ENCODE data around the gene MAPK8. TPM values are rescaled to one million over a fixed set of nuclear protein-coding genes. Genes with fewer than 3 reads are reported as not detected.

The MAPK8 gene
- total RNA-seq, 2 experiments from 2014 or later = 47.8 to 50.6 TPM

DNA sequence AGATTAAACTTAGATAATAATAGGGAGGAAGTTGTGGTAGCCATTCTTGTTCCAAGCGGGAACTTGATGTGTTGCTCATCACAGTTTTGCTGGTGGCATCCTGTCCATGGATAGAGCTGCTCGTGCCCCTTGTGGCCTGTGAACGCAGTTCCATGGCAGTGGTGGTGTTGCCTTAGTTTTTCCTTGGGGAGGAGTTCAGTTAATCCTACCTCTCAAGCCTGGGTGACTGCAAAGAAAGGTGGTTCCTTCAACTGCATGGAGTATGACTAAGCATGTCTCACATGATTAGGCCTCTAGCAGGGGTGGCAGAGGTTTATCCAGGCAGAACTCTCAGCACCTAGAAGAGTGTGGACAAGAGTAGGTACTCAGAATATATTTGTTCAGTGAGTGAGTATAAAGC is 99.7 kb downstream of the MAPK8 start:
- Mint-ChIP-seq H3K4me1 (ENCODE audit: low read depth) (no peaks in the 10 kb centered on the region), H3K36me3 (ENCODE audit: low read depth) (peaks cover 21% of the 10 kb centered on the region), H3K27ac (no peak overlapping the region), H3K9me3 (no peaks in the 10 kb centered on the region), H3K27me3 (no peaks in the 10 kb centered on the region), H3K4me3 (no peak overlapping the region)
- CTCF ChIA-PET = no interaction called here
- Histone ChIP-seq H3K4me1 (ENCODE audit: insufficient read depth, low read length) (no peaks in the 10 kb centered on the region), H3K27me3 (ENCODE audit: control insufficient read depth in 1 of 2, insufficient read depth in 2 of 2, low read length in 2 of 2) (no peaks in the 10 kb centered on the region), H3K36me3 (ENCODE audit: insufficient read depth, low read length) (peaks cover 39% of the 10 kb centered on the region), H3K27ac (ENCODE audit: low read depth in 1 of 2, low read length in 2 of 2) (no peak overlapping the region), H3K9me3 (ENCODE audit: control insufficient read depth in 1 of 2, insufficient read depth in 1 of 2, low read length in 2 of 2) (no peaks in the 10 kb centered on the region), H3K4me3 (ENCODE audit: low read length) (no peak overlapping the region)
- TF ChIP-seq, protein P1, sequence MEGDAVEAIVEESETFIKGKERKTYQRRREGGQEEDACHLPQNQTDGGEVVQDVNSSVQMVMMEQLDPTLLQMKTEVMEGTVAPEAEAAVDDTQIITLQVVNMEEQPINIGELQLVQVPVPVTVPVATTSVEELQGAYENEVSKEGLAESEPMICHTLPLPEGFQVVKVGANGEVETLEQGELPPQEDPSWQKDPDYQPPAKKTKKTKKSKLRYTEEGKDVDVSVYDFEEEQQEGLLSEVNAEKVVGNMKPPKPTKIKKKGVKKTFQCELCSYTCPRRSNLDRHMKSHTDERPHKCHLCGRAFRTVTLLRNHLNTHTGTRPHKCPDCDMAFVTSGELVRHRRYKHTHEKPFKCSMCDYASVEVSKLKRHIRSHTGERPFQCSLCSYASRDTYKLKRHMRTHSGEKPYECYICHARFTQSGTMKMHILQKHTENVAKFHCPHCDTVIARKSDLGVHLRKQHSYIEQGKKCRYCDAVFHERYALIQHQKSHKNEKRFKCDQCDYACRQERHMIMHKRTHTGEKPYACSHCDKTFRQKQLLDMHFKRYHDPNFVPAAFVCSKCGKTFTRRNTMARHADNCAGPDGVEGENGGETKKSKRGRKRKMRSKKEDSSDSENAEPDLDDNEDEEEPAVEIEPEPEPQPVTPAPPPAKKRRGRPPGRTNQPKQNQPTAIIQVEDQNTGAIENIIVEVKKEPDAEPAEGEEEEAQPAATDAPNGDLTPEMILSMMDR (IDR thresholded peaks at IDR 0.05) = no peak
- no peak for ATAC-seq (ENCODE audit: poor library complexity)
- intact Hi-C loops (cut with DNase I, micrococcal nuclease) = no loop called here
- POLR2A ChIA-PET = no interaction called here
- no peak for DNase-seq

DNA sequence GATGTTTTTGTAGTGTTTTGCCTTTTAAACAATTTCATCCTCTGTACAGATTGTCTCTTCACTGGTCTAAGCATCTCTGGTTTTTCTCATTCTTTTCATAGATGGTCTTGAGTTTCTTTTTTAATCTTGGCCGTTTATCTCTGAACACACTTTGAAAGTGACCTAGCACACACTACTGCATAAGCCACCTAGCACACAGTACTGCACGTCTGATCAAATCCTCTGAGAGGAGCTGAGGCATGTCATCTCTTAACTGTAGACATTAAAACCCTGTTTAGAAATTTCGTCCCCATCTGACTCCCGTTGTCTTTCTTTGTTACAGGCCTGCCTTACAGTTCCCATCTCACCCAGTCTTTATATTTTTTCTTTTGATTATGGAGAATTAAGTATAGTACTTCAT is 100.2 kb downstream of the MAPK8 start:
- ChIA-PET POLR2A (no interaction called here), CTCF (no interaction called here)
- TF ChIP-seq, protein P1 (IDR thresholded peaks at IDR 0.05) = no peak

DNA sequence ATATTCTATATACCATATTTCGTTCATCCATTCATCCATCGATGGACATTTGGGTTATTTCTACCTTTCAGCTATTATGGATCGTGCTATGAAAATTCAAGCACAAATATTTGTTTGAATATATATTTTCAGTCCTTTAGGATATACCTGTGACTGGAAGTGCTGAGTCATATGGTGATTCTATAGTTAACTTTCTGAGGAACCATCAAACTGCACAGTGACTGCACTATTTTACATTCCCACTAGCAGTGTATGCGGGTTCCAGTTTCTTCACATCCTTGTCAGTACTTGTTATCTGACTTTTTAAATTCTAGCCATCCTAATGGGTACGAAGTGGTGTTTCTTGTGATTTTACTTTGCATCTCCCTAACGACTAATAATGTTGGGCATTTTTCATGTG is 104.0 kb downstream of the MAPK8 start:
- Mint-ChIP-seq H3K4me3 (no peak overlapping the region), H3K9me3 (peaks cover 2% of the 10 kb centered on the region), H3K27me3 (no peaks in the 10 kb centered on the region), H3K36me3 (ENCODE audit: low read depth) (peaks cover 16% of the 10 kb centered on the region), H3K4me1 (ENCODE audit: low read depth) (no peaks in the 10 kb centered on the region), H3K27ac (no peak overlapping the region)
- no peak for ATAC-seq (ENCODE audit: poor library complexity)
- H3K36me3 ChIP-seq (ENCODE audit: insufficient read depth, low read length) = peaks cover 44% of the 10 kb centered on the region
- no peaks in the 10 kb centered on the region for H3K27me3 ChIP-seq (ENCODE audit: control insufficient read depth in 1 of 2, insufficient read depth in 2 of 2, low read length in 2 of 2)
- H3K4me3 ChIP-seq (ENCODE audit: low read length) = no peak overlapping the region
- intact Hi-C loops (cut with DNase I, micrococcal nuclease) = no loop called here
- no peak overlapping the region for H3K27ac ChIP-seq (ENCODE audit: low read depth in 1 of 2, low read length in 2 of 2)
- TF ChIP-seq, protein P1 (IDR thresholded peaks at IDR 0.05) = no peak
- POLR2A ChIA-PET = no interaction called here
- DNase-seq = no peak
- no peaks in the 10 kb centered on the region for H3K4me1 ChIP-seq (ENCODE audit: insufficient read depth, low read length)
- CTCF ChIA-PET = no interaction called here
- H3K9me3 ChIP-seq (ENCODE audit: control insufficient read depth in 1 of 2, insufficient read depth in 1 of 2, low read length in 2 of 2) = peaks cover 5 to 7% of the 10 kb centered on the region in 2 experiments

More for the DNA sequence above, 100.2 kb downstream of the MAPK8 start:
- H3K27ac ChIP-seq (ENCODE audit: low read depth in 1 of 2, low read length in 2 of 2) = no peak overlapping the region
- H3K4me1 ChIP-seq (ENCODE audit: insufficient read depth, low read length) = no peaks in the 10 kb centered on the region
- H3K27me3 ChIP-seq (ENCODE audit: control insufficient read depth in 1 of 2, insufficient read depth in 2 of 2, low read length in 2 of 2) = no peaks in the 10 kb centered on the region
- no peaks in the 10 kb centered on the region for H3K9me3 Mint-ChIP-seq
- peaks cover 0 to 2% of the 10 kb centered on the region in 2 experiments for H3K9me3 ChIP-seq (ENCODE audit: control insufficient read depth in 1 of 2, insufficient read depth in 1 of 2, low read length in 2 of 2)
- intact Hi-C loops (cut with DNase I, micrococcal nuclease) = no loop called here
- no peak overlapping the region for H3K27ac Mint-ChIP-seq
- H3K4me3 ChIP-seq (ENCODE audit: low read length) = no peak overlapping the region
- ATAC-seq (ENCODE audit: poor library complexity) (no peak), DNase-seq (no peak)
- H3K36me3 ChIP-seq (ENCODE audit: insufficient read depth, low read length) = peaks cover 40% of the 10 kb centered on the region
- no peaks in the 10 kb centered on the region for H3K27me3 Mint-ChIP-seq
- no peaks in the 10 kb centered on the region for H3K4me1 Mint-ChIP-seq (ENCODE audit: low read depth)
- no peak overlapping the region for H3K4me3 Mint-ChIP-seq
- H3K36me3 Mint-ChIP-seq (ENCODE audit: low read depth) = peaks cover 21% of the 10 kb centered on the region

Data from CD4-positive, alpha-beta T cell (primary cell).